ENCODE results near the gene LONP1. TPM values are rescaled to one million over a fixed set of nuclear protein-coding genes. Genes with fewer than 3 reads are reported as not detected.

The LONP1 gene
- total RNA-seq, 1 experiment from 2014 or later: 113 TPM

- Histone ChIP-seq H3K9ac (ENCODE audit: extremely low read depth, insufficient read length, low read length) (no peak overlapping the region), H4K8ac (replicated peaks; ENCODE audit: insufficient read length, low read depth, low read length) (no peak overlapping the region), H3K79me1 (ENCODE audit: insufficient read depth, low read depth, low read length, poor library complexity, severe bottlenecking) (no peaks in the 10 kb centered on the region), H3K14ac (ENCODE audit: insufficient read depth, low read length) (no peak overlapping the region), H2BK12ac (ENCODE audit: insufficient read length, low read depth, low read length) (no peak overlapping the region), H3K27ac (ENCODE audit: insufficient read length, low read depth, low read length) (no peak overlapping the region), H3K27me3 (ENCODE audit: insufficient read depth, low read length) (no peaks in the 10 kb centered on the region), H3K4ac (ENCODE audit: low read depth, low read length) (no peak overlapping the region), H4K91ac (ENCODE audit: insufficient read length, low read depth, low read length) (no peak overlapping the region), H2BK120ac (ENCODE audit: low read depth, low read length, poor library complexity, severe bottlenecking) (no peak overlapping the region), H3K23me2 (ENCODE audit: insufficient read length, low read depth, low read length, poor library complexity, severe bottlenecking) (peaks cover 5% of the 10 kb centered on the region), H3K79me2 (ENCODE audit: insufficient read depth, low read length) (peaks cover 14% of the 10 kb centered on the region; the same call in 1 of the 2 replicates), H2BK5ac (ENCODE audit: insufficient read length, low read length) (no peak overlapping the region), H2BK20ac (ENCODE audit: low read depth, low read length, poor library complexity, severe bottlenecking) (no peak overlapping the region), H2AFZ (ENCODE audit: low read length) (no peak overlapping the region), H3K9me3 (ENCODE audit: control insufficient read depth, low read depth, low read length) (no peaks in the 10 kb centered on the region), H3K56ac (ENCODE audit: insufficient read length, low read depth, low read length) (no peak overlapping the region), H2AK5ac (ENCODE audit: insufficient read length, low read length) (no peak overlapping the region), H3K4me2 (ENCODE audit: insufficient read depth, insufficient read length, low read length) (no peak overlapping the region), H3K18ac (ENCODE audit: insufficient read length, low read depth, low read length) (no peak overlapping the region), H3K4me1 (ENCODE audit: insufficient read depth, low read length) (no peaks in the 10 kb centered on the region), H3T11ph (ENCODE audit: low read length) (no peak overlapping the region), H4K5ac (ENCODE audit: insufficient read length, low read depth, low read length) (no peak overlapping the region), H4K20me1 (ENCODE audit: control insufficient read depth, insufficient read depth, insufficient read length) (no peaks in the 10 kb centered on the region), H3K23ac (ENCODE audit: insufficient read length, low read depth, low read length) (no peak overlapping the region), H2BK15ac (ENCODE audit: low read depth, low read length) (no peak overlapping the region)
- peak; percentile 30 for DNase-seq
- H3K4me3 Mint-ChIP-seq: peak overlapping the region; percentile 98 to 100; a peak in 4 of 5 replicates
- H3K9me3 Mint-ChIP-seq: peaks cover 5 to 6% of the 10 kb centered on the region in 2 experiments; a peak in 2 of 5 replicates
- peaks cover 4 to 12% of the 10 kb centered on the region in 2 experiments for H3K4me1 Mint-ChIP-seq
- peaks cover 35 to 65% (median 49%) of the 10 kb centered on the region in 3 experiments for H3K36me3 Mint-ChIP-seq (ENCODE audit: insufficient read depth in 1 of 3, low read depth in 3 of 3)
- no CpG with 5 or more reads among the region's 7 CpGs for WGBS (ENCODE audit: extremely low coverage, insufficient read length, low lambda C conversion rate)
- no peak for TF ChIP-seq CTCF (conservative IDR thresholded peaks at IDR 0.05)
- peak overlapping the region in 2 of 3 experiments; percentile 53 to 90; a peak in 3 of 7 replicates for H3K27ac Mint-ChIP-seq
- peaks cover 12% of the 10 kb centered on the region for H3K27me3 Mint-ChIP-seq (ENCODE audit: low read depth)
These were observed 27.2 kb downstream of the LONP1 start for GRCh38 chr19:5692723-5693194.
